ENCODE results near the gene OSBP2.

DNA sequence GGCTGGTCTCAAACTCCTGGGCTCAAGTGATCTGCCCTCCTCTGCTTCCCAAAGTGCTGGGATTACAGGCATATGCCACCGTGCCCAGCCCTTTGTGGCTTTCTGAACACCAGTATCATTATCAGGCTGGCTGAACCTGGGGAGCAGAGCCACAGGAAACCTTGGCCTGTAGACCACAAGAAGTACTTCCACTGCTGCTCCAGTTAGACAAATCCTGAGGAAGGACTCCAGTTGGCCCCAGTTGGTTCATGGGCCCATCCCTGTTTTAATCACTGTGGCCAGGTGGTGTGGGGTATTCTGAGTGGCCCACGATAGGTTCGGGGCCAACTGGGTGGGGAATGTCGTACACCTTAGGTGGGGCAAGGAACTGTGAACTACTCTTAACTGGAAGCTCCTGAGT, 21.5 kb upstream of the OSBP2 start:
- TF ChIP-seq, protein P1, sequence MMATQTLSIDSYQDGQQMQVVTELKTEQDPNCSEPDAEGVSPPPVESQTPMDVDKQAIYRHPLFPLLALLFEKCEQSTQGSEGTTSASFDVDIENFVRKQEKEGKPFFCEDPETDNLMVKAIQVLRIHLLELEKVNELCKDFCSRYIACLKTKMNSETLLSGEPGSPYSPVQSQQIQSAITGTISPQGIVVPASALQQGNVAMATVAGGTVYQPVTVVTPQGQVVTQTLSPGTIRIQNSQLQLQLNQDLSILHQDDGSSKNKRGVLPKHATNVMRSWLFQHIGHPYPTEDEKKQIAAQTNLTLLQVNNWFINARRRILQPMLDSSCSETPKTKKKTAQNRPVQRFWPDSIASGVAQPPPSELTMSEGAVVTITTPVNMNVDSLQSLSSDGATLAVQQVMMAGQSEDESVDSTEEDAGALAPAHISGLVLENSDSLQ (IDR thresholded peaks at IDR 0.05), result no peak
- no peak for TF ChIP-seq ARNT (IDR thresholded peaks at IDR 0.05)
- no peak for TF ChIP-seq NFRKB (IDR thresholded peaks at IDR 0.05)
- no peak for TF ChIP-seq FOXM1 (IDR thresholded peaks at IDR 0.05; ENCODE audit: borderline replicate concordance)
- no peak for TF ChIP-seq FOXK2 (IDR thresholded peaks at IDR 0.05)
- TF ChIP-seq SP1 (IDR thresholded peaks at IDR 0.05), result no peak
- no peak for TF ChIP-seq SUZ12 (IDR thresholded peaks at IDR 0.05)
- no peak for TF ChIP-seq BHLHE40 (IDR thresholded peaks at IDR 0.05; ENCODE audit: borderline replicate concordance)
- no peak for TF ChIP-seq TARDBP (IDR thresholded peaks at IDR 0.05)
- no peak for TF ChIP-seq ELF4 (IDR thresholded peaks at IDR 0.05)
